ENCODE data around the gene CRPPA. TPM values are rescaled to one million over a fixed set of nuclear protein-coding genes. Genes with fewer than 3 reads are reported as not detected.

Gene CRPPA
- total and polyA plus RNA-seq, 2 experiments from 2014 or later = 3.3 to 3.4 TPM

Small RNAs within 50 kb of the gene (small RNA-seq; reads per million reads assigned to genes)
- not detected for gene AC005014.3

Other genes with a start within 250 kb of the CRPPA start
- gene SOSTDC1, start 44.2 kb upstream of the CRPPA start, total RNA-seq = 65.8 and 71.5 TPM in 2 replicates
- 30.9 and 38.5 TPM in 2 replicates for gene SOSTDC1, start 44.2 kb upstream of the CRPPA start, polyA plus RNA-seq
- gene LRRC72, start 105.3 kb upstream of the CRPPA start, total RNA-seq = not detected in 2 replicates
- not detected in 2 replicates for gene LRRC72, start 105.3 kb upstream of the CRPPA start, polyA plus RNA-seq
- 42.5 and 48.0 TPM in 2 replicates for gene ANKMY2, start 224.2 kb upstream of the CRPPA start, total RNA-seq
- 30.7 and 31.5 TPM in 2 replicates for gene ANKMY2, start 224.2 kb upstream of the CRPPA start, polyA plus RNA-seq
- 96.7 and 97.7 TPM in 2 replicates for gene BZW2, start 224.6 kb upstream of the CRPPA start, total RNA-seq
- 60.5 and 72.1 TPM in 2 replicates for gene BZW2, start 224.6 kb upstream of the CRPPA start, polyA plus RNA-seq